ENCODE results near the gene CD48.

Gene CD48

GRCh38 chr1:160747717-160748116 lies 36.1 kb upstream of the CD48 start:
- TF ChIP-seq, protein P1, sequence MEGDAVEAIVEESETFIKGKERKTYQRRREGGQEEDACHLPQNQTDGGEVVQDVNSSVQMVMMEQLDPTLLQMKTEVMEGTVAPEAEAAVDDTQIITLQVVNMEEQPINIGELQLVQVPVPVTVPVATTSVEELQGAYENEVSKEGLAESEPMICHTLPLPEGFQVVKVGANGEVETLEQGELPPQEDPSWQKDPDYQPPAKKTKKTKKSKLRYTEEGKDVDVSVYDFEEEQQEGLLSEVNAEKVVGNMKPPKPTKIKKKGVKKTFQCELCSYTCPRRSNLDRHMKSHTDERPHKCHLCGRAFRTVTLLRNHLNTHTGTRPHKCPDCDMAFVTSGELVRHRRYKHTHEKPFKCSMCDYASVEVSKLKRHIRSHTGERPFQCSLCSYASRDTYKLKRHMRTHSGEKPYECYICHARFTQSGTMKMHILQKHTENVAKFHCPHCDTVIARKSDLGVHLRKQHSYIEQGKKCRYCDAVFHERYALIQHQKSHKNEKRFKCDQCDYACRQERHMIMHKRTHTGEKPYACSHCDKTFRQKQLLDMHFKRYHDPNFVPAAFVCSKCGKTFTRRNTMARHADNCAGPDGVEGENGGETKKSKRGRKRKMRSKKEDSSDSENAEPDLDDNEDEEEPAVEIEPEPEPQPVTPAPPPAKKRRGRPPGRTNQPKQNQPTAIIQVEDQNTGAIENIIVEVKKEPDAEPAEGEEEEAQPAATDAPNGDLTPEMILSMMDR (IDR thresholded peaks at IDR 0.05; ENCODE audit: low read depth, low read length) = no peak
- no peak for DNase-seq (ENCODE audit: extremely low read depth, low read depth)

- no peak for DNase-seq (ENCODE audit: extremely low read depth, low read depth)
- TF ChIP-seq, protein P1 (IDR thresholded peaks at IDR 0.05; ENCODE audit: low read depth, low read length) = no peak
Observed at GRCh38 chr1:160746836-160747500, 35.3 kb upstream of the CD48 start.

DNA sequence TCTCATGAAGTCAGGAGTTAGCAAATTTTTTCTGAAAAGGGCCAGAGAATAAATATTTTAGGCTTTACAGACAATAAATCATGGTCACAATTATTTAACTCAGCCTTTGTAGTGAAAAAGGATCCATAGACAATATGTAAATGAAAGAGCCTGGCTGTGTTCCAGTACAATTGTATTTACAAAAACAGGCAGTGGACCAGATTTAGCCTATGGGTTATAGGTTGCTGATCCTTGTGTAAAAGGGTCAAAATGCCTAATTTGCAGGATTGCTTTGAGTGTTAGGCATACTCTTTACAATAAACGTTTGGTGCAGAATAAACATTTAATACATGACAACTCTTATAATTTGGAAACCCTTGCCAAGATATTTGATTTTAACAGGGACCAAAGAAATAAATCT lies 33.9 kb upstream of the CD48 start:
- TF ChIP-seq, protein P1 (IDR thresholded peaks at IDR 0.05; ENCODE audit: low read depth, low read length) = no peak
- no peak for DNase-seq (ENCODE audit: extremely low read depth, low read depth)

GRCh38 chr1:160744852-160745520 lies 33.4 kb upstream of the CD48 start:
- DNase-seq (ENCODE audit: extremely low read depth, low read depth) = no peak
- TF ChIP-seq, protein P1 (IDR thresholded peaks at IDR 0.05; ENCODE audit: low read depth, low read length) = no peak

DNA sequence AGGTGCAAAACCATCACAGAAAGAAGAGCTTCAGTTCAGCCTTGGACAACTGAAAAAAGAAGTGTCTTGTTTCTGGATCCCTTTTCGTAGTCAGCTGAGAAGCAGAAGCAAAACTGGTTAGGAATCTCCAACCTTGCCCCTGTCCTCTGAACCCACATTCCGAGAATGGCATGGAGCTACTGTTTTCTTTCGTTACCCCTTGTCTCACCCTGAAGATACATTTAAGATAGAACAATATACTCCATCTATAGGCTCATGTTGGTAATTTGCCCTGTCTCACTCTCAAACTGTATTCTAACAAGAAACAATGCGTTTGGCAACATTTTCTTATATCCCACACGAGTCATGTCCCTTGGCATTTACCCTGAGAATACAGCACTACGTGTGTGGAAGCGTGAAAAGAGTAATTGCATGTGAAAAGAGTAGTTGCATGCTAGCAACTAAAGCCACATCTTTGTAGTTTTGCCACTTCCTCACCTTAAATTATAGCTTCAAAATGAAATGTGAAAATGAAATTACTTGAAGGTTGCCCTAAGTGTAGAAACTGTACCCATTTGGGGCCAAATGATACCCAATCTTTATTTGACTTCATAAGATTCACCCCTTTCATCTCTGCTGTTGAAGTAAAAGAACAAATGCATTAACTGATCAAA lies 32.7 kb upstream of the CD48 start:
- TF ChIP-seq, protein P1 (IDR thresholded peaks at IDR 0.05; ENCODE audit: low read depth, low read length) = no peak
- DNase-seq (ENCODE audit: extremely low read depth, low read depth) = no peak

DNA sequence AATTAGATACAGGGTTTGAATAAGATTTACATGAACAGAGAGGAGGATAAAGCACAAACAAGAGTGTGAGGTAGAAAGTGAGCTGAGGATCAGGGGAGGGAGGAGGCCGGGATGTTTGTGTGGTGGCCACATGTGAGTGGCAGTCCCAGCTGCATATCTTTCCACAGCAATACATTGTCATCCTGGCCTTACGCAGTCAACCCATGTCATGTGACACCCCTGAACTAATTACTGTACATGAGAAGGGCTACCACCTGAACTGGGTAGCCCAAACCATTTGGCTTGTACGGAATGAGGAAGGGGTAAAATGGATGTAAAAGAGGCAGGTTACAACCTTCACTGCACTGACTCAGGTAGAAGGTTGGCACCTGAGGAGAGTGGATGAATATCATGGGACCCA lies 31.6 kb upstream of the CD48 start:
- no peak for DNase-seq (ENCODE audit: extremely low read depth, low read depth)
- TF ChIP-seq, protein P1 (IDR thresholded peaks at IDR 0.05; ENCODE audit: low read depth, low read length) = no peak
